ENCODE data around the gene FOXO3.

- TF ChIP-seq, protein P1, sequence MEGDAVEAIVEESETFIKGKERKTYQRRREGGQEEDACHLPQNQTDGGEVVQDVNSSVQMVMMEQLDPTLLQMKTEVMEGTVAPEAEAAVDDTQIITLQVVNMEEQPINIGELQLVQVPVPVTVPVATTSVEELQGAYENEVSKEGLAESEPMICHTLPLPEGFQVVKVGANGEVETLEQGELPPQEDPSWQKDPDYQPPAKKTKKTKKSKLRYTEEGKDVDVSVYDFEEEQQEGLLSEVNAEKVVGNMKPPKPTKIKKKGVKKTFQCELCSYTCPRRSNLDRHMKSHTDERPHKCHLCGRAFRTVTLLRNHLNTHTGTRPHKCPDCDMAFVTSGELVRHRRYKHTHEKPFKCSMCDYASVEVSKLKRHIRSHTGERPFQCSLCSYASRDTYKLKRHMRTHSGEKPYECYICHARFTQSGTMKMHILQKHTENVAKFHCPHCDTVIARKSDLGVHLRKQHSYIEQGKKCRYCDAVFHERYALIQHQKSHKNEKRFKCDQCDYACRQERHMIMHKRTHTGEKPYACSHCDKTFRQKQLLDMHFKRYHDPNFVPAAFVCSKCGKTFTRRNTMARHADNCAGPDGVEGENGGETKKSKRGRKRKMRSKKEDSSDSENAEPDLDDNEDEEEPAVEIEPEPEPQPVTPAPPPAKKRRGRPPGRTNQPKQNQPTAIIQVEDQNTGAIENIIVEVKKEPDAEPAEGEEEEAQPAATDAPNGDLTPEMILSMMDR (IDR thresholded peaks at IDR 0.05) = no peak
- no peak for TF ChIP-seq POLR2A (IDR thresholded peaks at IDR 0.05)
Measured at GRCh38 chr6:108633436-108633835, 72.7 kb downstream of the FOXO3 start.

All from uterus (tissue), 2 donors.